Stimulated activated naive CD8-positive, alpha-beta T cell treated with anti-CD3 and anti-CD28 coated beads, Interleukin-15, Interleukin-2, amounts not matched to agents 100 U/mL and 50 U/mL, for 24 hours (primary cell): ENCODE data around the gene OS9.
"Not testable (repeated sequence)": the region's sequence is repeated elsewhere in the genome, so short reads cannot be mapped to it uniquely, and the experiment has no call there.

ENCODE experiments used
- ATAC-seq: fragments of 150-1000 bp; cut with Tn5 transposase; one replicate; pipeline ENCODE4 v1.10.0; 2021
- DNase-seq: peaks from one replicate; pipeline ENCODE4 v3.0.0; 2021

OS9 gene

GRCh38 chr12:57694459-57695019, 607 bp downstream of the OS9 start:
- ATAC-seq (no peak), DNase-seq (no peak)

- DNase-seq, result no peak
- no peak for ATAC-seq
Observed at GRCh38 chr12:57695770-57696432, 2.0 kb downstream of the OS9 start.

- ATAC-seq, result no peak
- DNase-seq, result no peak
Observed at GRCh38 chr12:57697076-57697475, 3.1 kb downstream of the OS9 start.

- ATAC-seq (no peak), DNase-seq (no peak)
Observed at GRCh38 chr12:57698414-57698813, 4.5 kb downstream of the OS9 start.

GRCh38 chr12:57700317-57700716, 6.4 kb downstream of the OS9 start:
- ATAC-seq, result no peak
- DNase-seq, result no peak

GRCh38 chr12:57707250-57707649, 13.3 kb downstream of the OS9 start:
- DNase-seq, result no peak
- ATAC-seq, result no peak

GRCh38 chr12:57708296-57708695, 14.4 kb downstream of the OS9 start:
- no peak for DNase-seq
- ATAC-seq, result no peak

- ATAC-seq (no peak), DNase-seq (no peak)
Observed at GRCh38 chr12:57712701-57713100, 18.8 kb downstream of the OS9 start.

GRCh38 chr12:57713209-57713608, 19.3 kb downstream of the OS9 start:
- DNase-seq, result no peak
- no peak for ATAC-seq

- not testable (repeated sequence) for DNase-seq, ATAC-seq
Observed at GRCh38 chr12:57715036-57715748, 21.3 kb downstream of the OS9 start.

- no peak for DNase-seq
- no peak for ATAC-seq
Observed at GRCh38 chr12:57715786-57716185, 21.9 kb downstream of the OS9 start.

GRCh38 chr12:57716305-57716704, 22.4 kb downstream of the OS9 start:
- ATAC-seq (no peak), DNase-seq (no peak)

GRCh38 chr12:57717131-57717530, 23.2 kb downstream of the OS9 start:
- ATAC-seq (no peak), DNase-seq (no peak)

GRCh38 chr12:57717846-57718640, 24.1 kb downstream of the OS9 start:
- no peak for DNase-seq

GRCh38 chr12:57718641-57719528, 25.0 kb downstream of the OS9 start:
- no peak for ATAC-seq
- no peak for DNase-seq

More at GRCh38 chr12:57717846-57718640, 24.1 kb downstream of the OS9 start:
- no peak for ATAC-seq

- no peak for DNase-seq
- ATAC-seq, result no peak
Observed at GRCh38 chr12:57719777-57720605, 26.1 kb downstream of the OS9 start.

GRCh38 chr12:57720606-57721595, 27.0 kb downstream of the OS9 start:
- ATAC-seq, result no peak
- no peak for DNase-seq

- not testable (repeated sequence) for DNase-seq, ATAC-seq
Observed at GRCh38 chr12:57721846-57722608, 28.1 kb downstream of the OS9 start.
